DMS114 treated with DMSO at 0.1 percent for 48 hours (cell line): Measurements from ENCODE around the gene ZCCHC2.

Source experiments
- DNase-seq: peaks from one replicate; lab custom pipeline; 2025; ENCODE audit not compliant: unreplicated experiment; lab: John Stamatoyannopoulos, UW

The ZCCHC2 gene

DNA sequence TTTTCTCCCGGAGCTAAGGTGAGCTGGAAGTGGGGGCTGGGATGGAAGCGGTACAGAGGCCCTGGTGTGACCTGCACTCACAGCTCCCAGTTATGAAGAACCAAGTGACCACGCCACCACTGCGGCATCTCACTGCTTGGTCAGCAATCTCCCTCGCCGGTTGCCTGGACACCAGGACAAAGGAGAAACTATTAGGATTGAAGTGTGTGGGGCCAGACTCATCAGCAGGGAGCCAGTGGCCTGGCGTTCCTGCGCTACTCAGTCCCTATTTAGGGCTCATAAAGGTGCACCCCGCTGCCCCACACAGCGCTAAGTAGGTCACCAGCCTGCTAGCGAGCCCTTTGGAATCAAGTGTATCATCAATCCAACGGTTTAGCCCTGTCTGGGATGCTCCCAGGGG lies 82.9 kb downstream of the ZCCHC2 start:
- DNase-seq, result no peak

DNA sequence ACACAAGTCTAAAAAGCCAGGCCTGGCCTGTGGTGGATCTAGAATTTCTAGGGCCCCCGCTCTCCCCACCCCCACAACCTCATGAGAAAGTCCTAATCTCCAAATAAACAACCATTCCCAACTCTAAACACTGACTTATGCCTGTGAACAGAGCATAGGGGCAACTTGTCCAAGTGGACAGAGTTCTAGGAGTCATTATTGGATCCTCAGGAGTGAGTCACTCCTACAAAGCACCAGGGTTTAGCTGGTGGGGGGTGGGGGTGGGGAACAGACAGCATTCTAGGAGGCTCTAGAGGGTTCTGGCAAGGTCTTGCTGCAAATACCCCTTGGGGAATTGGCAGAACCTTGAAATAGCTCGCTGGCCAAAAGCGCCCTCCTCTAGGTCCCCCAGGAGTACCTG lies 83.3 kb downstream of the ZCCHC2 start:
- no peak for DNase-seq

DNA sequence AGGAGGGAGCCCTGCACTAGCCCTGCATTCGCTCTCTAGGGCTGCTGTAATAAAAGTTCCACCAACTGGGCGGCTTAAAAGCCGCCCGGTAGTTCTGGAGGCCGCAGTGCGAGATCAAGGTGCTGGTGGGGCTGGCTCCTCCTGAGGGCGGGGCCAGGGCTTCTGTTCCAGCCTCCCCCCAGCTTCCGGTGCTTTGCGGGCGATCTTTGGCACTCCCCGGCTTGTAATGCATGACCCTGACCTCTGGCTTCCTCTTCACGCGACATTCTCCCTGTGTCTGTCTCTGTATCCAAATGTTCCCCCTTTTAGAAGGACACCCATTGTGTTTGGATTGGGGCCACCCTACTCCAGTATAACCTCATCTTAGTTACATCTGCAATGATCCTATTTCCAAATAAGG lies 84.5 kb downstream of the ZCCHC2 start:
- DNase-seq, result no peak

DNA sequence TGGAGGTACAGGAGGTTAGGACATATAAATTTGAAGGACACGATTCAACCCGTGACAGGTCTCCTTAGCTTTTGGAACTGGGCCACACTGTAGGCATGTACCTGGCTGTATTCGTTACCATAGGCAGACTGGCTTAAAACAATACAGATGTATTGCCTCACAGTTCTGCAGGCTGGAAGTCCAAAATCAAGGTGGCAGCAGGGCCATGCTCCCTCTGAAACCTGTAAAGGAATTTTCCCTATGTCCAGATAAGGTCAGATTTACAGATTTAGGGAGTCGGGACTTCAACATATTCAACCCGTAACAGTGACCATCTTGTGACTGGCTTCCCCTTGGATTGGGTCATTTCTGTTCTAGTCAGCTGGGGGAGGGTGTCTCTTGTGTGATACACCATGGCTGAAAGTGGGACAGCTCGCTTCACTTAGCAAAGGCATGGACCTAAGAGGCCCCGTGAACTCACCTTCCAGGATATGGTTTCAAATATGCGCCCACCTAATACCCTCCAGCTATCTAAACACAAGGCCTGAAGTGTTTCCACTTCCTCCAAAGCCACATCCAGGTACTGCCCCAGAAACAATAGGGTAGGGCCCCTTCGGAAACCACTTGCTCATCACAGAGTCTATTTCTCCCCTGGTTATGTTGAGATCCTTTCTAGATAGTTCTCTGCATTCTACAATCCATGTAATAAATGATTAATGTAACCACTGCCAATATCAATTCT lies 85.0 kb downstream of the ZCCHC2 start:
- no peak for DNase-seq

DNA sequence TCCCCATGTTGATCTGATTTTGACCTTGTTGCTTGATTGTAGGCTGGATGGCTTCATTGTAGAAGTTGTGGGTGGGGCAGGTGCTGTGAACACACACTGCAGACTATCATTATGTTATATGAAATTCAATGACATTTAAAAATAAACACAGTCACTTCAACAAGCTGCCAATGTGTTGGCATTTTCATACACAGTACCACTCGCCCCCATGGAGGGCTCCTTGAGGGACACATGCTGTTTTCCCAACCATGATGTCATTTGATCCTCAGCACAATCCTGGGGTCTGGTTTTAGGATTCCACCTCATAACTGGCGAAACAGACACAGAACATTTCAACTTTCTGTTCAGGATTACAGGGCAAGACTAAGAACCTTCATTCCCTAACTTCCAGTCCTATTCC lies 86.9 kb downstream of the ZCCHC2 start:
- DNase-seq, result no peak

DNA sequence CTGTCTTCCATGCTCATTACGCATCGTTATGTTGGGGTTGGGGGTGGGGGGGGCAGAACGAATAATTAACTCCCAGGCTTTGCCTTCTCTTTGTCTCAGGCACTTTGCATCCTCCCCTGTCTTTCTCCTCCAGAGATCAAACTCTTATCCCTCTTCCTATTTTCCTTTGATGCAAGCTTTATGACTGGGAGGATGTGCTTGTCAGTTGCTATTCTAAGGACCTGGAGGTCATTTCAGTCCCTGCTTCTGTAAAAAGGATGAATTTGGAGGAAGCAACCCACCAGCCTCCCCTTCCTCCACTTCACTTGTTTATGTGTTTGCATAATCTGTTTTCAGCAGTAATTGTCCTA lies 87.5 kb downstream of the ZCCHC2 start:
- no peak for DNase-seq

DNA sequence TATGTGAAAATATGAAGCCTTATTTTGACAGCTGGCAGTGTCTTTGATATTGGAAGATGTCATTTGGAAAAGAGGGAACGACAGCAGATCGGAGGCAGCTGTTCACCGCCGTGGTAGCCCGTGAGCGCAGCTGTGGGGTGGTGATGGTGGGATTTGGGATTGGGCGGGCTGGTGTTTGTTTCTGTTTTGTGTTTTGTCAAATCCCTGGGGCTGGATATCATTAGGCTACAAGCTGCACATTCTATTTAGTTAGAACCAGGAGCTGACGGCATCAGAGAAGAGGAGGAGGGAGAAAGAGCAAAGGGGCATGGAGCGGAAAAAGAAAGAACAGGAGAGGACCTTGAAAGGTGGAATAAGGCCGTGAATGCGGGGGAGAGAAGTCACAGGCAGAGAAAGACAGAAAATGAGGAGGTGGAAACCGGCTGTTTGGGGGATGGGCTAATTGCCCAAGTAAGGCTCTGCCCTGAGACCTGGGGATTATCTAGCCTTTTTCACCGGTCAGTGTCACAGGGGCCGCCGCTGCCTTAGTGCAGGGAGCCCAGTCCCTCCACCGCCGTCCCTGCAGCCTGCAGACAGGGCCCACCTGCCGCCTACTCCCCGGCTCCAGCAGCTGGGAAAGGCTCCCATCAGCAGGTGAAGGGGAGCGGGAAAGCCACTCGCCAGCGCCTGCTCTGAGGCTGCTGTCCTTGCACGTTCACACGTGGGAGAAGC lies 88.0 kb downstream of the ZCCHC2 start:
- no peak for DNase-seq

DNA sequence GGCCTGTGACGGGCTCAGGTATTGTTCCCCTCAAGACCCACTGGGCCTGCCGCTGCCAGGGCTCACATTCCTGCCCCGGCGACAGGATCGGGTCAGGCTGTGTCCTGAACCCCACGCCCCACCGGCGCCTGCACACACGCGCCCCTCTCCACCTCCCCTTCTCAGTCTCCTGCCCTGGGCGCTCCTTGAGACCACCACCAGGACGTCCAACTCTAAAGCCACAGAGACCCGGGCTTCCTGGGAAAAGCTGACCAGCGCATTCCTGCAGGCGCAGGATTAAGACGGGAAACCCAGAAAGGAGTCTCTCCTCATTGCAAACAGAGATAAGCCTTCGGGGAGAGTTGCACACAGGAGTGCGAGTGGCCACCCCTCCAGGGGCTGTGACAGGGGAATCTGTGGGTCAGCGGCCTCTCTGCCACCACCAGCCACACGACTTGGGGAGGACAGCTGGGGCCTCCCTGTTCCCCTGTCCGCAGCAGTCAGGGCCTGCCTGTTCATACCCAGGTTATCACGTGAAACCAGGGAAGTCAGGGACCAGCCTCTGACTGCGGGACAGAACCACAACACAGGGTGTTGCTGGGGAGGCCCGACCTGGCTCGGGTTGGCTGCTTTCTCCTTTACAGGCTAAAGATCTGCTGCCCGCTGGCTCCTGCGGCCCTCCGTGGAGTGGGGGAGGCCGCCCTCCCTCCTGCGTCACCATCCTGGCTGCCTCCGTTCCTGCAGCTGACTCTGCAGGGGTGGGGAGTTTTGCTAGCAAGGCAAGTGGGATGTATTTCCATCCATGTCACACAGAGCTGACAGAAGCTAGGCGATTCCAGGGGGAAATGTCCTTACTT lies 88.8 kb downstream of the ZCCHC2 start:
- no peak for DNase-seq

DNA sequence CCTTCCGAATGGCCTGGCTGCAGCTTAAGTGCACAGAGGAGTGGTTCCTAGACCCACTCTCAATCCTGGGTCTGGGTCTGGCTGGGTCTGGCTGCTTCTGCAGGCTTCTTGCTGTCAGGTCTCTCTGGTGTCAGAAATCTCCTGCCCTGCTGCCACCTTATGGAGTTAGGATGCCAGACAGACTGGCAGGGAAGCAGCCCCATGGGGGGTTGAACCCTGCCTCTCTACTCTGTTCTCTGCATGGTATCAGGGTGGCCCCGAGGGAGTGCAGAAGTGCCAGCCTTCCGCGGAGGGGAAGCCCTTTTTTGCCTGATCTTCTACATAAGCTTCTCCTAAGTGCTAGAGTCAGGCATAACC lies 89.4 kb downstream of the ZCCHC2 start:
- no peak for DNase-seq

DNA sequence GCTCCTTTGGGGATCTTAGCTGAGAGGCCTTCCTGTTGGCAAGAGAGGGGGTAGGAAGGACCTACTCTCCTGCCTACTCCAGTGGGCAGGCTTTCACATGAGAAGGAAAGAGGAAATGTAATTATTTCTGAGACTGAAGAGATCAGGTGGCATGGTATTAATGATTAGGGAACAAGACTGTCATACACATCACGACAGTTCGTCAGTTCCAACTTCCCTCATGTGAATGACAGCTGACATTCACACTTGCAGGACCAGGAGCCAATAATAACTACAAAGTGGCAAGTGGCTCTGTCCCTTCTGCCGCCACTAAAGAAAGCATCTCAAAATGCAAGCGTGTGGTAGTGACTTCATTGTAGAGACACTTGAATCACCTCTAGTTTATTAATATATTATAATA lies 90.0 kb downstream of the ZCCHC2 start:
- no peak for DNase-seq

DNA sequence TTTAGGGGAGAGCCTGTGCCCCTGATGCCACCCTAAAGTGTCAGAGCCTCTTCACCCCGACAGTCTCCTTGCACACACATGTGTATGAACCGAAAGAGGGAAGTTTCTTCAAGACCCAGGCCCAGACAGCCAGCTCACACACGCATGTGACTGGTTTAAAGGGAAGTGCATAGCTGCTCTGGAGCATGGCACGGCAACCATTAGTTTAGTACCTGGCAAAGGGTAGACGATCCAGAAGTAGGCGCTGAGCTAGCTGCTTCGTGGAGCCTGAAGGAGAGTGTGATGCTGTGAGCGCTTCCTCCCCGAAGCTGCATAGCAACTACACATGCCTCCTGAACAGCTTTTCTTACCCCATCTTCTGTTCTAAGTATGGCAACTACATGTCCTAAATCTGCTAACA lies 91.7 kb downstream of the ZCCHC2 start:
- DNase-seq, result no peak

DNA sequence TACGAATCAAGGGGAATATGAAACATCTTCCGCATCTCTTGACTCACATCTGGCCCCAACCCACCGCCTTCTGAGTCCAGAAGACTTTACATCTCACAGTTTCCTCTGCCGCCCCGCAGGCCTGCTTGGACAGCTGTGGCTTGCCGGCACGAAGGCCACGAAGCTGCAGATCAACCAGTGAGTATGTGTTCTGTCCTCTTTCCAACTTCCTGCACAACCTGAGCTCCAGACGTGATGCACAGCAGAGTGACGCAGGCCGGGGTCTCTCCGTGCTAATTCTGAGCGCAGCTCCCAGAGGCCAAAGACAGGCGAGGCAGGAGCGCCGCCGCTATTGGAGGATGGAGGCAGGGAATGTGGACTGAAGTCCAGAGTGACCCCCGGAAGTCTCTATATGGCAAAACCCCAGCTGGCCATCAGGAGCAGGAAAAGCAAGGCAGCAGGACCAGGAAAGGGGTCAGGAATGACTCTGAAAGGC lies 93.5 kb downstream of the ZCCHC2 start:
- no peak for DNase-seq

DNA sequence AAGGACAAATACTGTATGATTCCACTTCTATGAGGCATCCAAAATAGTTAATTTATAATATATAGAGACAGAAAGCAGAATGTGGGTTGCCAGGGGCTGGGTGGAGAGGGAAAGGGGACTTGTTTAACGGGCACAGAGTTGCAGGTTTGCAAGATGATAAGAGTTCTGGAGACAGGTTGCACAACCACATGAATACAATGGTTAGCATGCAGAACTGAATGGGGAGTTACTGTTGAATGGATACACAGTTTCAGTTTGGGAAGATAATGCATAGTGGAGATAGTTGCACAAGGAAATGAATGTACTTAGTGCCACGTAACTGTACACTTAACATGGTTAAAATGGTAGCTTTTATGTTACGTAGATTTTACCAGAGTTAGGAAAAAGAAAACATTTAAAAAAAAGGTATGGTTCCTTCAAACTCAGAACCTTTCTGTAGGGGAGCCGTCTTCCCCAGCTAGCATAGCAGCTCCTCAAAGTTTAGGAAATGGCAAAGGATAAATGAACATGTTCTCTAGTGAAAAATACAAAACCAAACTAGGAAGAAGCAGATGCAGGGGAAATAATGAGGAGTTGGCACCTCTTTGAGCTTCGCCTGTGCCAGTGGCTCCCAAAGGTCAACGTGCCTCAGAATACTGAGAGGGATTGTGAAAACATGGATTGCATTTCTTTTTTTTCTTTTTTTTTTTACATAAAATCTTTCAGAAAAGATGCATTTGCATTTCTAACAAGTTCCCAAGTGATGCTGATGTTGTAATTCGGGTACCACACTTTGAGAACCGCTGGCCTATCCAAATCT lies 95.2 kb downstream of the ZCCHC2 start:
- no peak for DNase-seq

DNA sequence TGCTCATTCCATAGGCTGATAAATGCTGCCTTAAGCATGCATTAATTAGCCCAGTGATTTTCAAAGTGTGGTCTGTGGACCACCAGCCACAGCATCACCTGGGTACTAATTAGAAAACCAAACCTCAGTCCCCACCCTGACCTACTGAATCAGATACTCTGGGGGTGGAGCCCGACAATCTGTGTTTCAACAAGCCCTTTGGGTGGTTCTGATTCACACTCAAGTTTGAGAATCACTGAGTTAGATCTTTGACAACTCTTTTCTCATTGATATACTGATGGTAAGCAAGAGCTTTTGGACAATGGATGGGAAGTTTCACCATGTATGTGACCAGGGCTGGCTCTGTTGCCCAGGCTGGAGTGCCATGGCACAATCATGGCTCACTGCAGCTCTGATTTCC lies 95.9 kb downstream of the ZCCHC2 start:
- no peak for DNase-seq

DNA sequence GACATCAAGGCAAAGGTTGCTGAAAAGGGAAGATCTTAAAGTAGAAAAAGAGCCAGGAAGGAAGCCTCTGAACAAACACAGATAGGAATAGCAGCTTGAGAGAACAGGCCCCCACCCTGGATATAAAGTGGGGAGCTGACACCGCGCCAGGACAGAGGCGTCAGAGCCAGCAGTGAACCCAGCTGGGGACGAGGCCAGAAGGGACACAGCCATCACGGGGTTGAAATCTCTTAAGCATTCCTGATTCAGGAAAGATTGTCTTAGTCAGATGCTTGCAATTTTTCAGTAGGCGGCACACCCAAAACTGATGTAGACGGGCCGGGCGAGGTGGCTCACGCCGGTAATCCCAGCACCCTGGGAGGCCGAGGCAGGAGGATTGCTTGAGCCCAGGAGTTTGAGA lies 98.7 kb downstream of the ZCCHC2 start:
- no peak for DNase-seq

DNA sequence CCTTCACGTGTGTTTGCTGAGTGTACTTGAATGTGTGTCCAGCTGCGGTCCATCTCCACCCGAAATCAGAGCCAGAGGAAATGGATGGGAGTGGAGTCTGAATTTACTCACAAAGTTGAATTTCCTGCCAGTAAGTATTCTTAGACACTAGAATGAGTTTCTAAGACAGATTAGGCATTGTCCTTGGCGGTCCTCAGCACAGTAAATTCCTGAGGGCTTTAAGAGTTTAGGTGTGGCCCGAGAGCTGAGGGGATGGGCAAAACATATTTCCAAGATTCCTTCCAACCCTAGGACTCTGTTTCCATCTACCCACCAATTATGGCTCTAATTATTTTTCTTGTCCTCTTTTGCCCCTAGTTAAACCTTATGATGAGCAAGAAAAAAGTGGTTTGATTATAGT lies 102.2 kb downstream of the ZCCHC2 start:
- DNase-seq, result no peak
